ENCODE data around the gene KL. TPM values are rescaled to one million over a fixed set of nuclear protein-coding genes. Genes with fewer than 3 reads are reported as not detected.

The KL gene
- total RNA-seq, 1 donor from 2014 or later: not detected

DNA sequence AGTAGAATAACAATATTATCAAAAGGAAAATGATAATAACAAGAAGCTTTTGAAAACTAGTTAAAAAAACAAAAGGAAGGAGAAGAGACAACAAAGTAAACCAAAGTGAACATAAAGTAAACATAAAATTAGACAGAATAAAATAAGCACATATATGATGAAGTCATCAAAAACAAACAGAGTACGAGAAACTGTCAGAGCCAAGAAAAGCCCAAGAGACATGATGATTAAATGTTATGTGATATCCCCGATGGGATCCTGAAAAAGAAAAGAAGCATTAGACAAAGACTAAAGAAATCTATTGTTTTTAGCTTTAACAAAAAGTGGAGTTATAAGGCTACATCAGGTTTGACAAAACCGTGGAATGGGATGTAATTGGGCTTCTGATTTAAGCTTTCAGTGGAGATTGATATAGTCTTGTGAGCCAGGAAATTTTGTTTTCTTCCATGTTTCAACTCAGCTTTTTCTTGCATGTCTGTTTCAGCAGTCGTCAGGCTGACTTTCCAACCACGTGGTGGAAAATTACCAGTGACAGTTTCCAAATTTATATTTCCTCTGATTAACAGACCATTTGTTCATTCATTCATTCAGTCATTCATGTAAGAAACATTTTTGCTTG is 64.9 kb downstream of the KL start:
- DNase-seq (ENCODE audit: low read depth, low spot score): no peak

- no peak for DNase-seq (ENCODE audit: low read depth, low spot score)
These were observed 65.4 kb downstream of the KL start for GRCh38 chr13:33081666-33082065.

- DNase-seq (ENCODE audit: low read depth, low spot score): no peak
These were observed 66.8 kb downstream of the KL start for GRCh38 chr13:33083054-33083453.

DNA sequence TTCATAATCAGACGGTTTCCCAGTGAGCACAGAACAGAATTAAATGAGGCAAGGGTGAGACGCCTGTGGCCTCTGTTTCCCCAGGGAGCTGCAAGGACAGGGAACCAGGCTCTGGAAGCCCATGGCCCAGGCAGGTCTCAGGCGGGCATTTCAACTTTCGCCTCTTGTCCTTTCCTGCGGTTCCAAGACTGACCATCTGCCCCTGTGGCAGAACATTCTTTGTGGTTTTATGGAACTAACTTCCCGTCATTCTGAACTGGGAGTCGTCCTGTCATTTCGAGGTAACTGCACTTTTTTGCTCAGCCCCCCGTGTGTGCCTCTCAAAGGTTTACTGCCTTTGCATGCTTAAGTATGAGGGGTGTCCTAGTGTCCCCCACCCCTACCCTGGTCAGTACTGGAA is 70.9 kb downstream of the KL start:
- no peak for DNase-seq (ENCODE audit: low read depth, low spot score)

DNA sequence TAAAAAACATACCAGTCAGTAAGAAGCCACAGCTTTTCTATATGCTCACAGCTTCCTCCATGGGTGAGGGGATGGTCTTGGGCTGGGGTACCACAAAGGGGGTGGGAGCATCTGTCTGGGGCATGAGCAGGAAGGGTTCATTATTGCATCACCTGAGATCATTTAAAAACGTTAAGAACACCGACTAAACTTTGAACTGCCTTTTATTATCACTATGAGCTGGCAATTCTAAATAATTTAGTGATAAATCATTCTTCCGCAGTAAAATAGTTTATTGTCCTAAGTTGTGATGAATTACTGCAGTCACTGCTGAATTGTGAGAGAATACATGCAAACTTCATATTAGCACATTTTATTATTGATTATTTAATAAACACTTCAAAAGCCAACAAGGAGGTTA is 71.6 kb downstream of the KL start:
- no peak for DNase-seq (ENCODE audit: low read depth, low spot score)

GRCh38 chr13:33089311-33089710 is 73.1 kb downstream of the KL start:
- DNase-seq (ENCODE audit: low read depth, low spot score): no peak

- peak; percentile 17 for DNase-seq (ENCODE audit: low read depth, low spot score)
These were observed 74.7 kb downstream of the KL start for GRCh38 chr13:33090755-33091414.

DNA sequence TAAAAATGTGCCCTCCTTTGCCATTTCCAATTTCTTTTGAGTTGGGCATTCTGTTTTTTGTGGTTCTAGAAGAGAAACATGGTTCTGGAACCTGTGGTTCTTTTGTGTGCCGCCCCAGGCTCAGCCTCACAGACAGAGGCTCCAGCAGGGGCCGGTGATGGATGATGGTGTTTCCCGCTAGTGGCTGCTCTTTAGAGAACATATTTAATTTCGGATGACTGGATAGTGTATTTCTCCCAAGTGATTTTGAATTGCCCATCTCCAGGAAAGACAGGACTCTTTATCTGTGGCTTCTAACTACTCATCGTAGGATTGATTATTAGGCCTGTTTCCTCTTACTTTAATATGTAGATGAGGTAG is 75.2 kb downstream of the KL start:
- no peak for DNase-seq (ENCODE audit: low read depth, low spot score)

- DNase-seq (ENCODE audit: low read depth, low spot score): peak; percentile 32
These were observed 76.1 kb downstream of the KL start for GRCh38 chr13:33092073-33092987.

DNA sequence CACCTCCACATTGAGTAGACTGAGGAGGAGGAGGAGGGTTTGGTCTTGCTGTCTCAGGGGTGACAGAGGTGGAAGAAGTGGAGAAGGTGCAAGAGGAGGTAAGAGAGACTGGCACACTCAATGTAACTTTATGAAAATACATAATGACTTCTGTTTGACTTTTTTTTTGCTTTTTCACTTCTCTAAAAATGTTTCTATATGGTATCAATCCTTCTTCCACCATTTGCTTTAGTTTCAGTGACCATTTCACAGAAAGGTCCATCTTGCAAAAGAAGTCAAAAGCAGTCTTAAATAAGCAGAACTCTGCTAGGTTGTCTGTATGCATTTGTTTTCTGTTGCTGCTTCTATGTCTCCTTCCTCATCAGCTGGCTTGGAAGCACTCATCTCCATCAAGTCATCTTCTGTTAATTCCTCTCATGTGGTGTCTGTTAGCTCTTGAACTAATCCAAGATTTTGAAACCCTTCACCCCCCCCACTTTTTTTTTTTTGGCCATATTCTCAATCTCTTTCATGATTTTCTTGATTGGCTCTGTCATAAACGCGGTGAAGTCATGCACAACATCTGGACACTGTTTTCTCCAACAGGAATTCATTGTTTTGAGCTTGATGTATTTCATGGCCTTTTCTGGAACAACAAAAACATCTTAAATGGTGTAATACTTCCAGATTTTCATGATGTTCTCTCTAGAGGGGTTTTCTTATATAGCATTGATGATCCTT is 80.8 kb downstream of the KL start:
- DNase-seq (ENCODE audit: low read depth, low spot score): no peak

DNA sequence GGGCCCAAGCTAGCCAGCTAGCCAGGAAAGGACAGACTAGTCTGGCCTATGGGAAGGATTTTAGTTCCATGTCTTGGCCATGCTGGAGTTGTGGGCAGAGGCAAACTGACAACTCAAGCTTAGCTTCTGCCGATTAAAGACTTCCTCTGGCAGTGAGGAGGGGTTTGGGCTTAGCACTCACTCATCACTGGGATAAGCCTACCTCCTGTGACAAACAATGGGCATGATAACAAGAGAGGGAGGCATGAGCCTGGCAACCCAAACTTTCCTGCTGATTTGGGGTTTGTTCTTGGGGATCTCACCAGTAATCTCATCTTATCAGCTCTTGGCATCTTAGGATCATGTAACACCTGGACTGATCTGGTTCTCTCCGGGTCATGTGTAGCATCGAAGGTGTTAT is 83.6 kb downstream of the KL start:
- no peak for DNase-seq (ENCODE audit: low read depth, low spot score)

DNA sequence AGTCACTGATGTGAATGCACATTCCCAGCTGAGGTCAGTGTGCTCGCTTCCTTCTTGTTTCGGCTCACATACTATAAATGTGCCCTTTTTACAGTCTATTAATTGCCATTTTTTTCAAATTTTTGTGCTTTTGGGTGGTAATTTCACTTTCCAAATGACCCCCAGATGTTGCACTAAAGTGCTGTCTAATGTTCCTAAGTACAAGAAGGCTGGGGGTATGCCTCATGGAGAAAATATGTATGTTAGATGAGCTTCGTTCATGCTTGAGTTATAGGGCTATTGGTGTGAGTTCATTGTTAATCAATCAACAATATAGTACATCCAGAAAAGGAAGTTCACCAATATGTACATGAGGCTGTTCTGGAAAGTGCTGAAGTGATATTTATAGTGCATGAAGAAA is 84.7 kb downstream of the KL start:
- DNase-seq (ENCODE audit: low read depth, low spot score): no peak

DNA sequence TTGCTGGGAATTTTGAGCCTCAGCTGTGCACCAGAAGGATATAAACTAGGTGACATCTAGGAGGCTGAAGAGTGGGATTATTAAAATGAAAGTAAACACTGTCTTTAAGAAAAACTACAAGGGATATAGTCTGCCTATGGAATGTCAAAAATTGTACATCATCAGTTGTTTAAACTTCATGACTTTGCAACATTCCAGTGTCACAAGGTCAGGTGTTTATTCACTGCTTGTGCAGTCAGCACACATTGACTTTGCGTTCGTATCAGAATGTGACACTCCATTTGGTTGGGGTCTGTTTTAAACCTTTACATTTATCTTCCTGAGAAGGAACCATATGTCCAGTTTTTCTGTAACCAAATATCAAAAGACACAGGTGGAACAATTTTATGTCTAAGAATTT is 85.6 kb downstream of the KL start:
- no peak for DNase-seq (ENCODE audit: low read depth, low spot score)

DNA sequence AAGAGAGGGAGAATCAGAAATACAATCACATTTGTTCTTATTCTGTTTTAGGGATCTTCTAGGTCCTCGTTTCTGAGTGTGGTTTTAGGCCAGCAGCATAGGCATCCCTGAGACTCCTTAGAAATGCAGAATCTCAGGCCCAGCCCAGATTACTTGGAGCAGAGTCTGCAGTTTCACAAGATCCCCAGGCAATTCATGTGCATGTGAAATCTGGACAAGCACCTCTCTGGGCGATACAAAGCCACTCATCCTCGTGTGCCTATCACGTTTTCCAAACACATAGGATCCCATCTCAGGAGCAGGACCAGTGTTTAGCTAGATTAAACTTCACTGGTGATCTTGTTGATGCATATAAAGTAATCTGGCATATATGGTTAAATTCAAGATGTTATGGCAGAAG is 87.2 kb downstream of the KL start:
- no peak for DNase-seq (ENCODE audit: low read depth, low spot score)

GRCh38 chr13:33105387-33106005 is 89.3 kb downstream of the KL start:
- no peak for DNase-seq (ENCODE audit: low read depth, low spot score)

DNA sequence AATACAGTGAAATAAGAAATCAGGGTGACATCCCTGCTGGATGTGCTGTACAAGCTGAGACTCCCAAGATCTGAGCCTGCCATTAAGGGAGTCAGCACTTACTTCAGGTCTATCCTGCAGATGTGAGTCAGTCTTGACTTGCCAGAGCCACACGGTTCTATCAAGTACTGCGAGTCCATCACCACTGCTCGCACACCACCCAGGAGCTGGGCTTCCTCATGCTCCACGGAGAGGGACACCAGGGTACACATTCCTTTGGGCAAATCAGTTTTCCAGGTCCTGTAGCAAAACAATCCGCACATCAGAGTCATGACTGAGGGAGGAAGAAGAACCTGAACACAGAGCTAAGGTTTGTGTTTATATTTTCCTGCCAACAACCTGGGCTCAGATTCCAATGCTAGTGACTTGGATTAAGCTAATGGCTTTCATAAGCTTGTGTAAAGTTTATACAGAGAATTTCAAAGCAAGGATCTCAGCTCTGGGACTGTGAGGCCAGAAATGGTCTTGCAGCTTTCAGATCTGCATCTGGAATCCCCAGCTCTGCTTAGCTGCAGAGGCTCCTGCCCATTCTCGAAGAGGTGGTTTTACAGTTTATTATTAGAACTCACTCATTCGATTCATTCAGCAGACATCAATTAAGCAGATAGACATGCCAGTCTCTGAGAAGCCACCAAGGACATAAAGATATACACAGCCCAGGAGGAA is 90.6 kb downstream of the KL start:
- DNase-seq (ENCODE audit: low read depth, low spot score): no peak

DNA sequence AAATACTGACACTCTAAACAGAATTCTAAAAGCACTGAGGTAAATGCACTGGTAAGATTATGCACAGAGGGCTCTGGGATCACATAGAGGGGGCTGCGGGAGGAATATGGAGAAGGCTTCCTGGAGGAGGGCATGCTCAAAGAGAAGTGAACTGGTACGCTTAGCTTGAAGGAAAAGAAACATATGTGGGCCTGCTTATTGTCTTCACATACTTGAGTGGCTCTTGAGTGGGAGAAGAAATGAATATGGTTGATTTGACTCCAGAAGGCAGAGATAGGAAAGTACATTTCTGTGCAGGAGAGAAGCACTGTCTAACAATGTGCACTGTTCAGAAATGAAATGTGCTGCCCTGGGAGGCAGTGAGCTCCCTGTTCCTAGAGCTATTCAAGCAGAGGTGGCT is 91.1 kb downstream of the KL start:
- no peak for DNase-seq (ENCODE audit: low read depth, low spot score)

DNA sequence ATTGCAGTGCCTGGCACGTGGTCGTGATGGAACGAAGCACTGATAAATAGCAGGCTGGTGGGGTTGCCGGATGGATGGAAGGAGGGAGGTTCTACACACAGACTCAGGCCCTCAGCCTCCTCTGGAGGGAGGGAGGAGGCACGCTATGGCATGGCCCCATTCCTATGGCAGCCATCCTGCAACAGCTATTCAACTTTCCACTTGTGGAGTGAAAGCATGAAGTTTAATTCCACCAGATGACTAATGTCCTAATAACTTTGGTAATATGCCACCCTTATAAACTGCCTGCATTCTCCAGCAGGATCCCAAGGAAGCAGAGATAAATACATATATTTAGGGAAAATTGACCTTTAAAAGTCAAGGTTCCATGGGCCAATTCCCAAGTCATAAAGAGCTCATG is 92.4 kb downstream of the KL start:
- no peak for DNase-seq (ENCODE audit: low read depth, low spot score)

DNA sequence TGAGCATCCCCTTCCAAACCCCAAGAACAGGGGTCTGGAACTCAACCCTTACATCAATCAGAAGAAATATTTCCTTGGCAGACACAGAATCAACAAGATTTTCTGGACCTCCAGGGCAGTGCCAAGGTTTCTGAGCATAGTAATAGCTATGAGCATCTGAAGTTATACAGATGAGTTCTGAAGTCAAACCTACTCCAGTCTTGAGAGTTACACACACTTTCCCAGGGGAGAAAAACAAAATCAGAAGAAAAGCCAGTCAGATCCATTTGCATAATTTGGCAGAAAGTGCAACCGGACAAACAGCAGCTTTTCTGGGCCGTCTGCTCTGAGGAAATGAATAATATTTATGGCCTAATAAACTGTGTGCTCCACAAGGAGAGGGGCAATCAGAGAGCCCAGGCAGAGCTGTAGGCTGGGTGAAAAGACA is 93.1 kb downstream of the KL start:
- DNase-seq (ENCODE audit: low read depth, low spot score): no peak

DNA sequence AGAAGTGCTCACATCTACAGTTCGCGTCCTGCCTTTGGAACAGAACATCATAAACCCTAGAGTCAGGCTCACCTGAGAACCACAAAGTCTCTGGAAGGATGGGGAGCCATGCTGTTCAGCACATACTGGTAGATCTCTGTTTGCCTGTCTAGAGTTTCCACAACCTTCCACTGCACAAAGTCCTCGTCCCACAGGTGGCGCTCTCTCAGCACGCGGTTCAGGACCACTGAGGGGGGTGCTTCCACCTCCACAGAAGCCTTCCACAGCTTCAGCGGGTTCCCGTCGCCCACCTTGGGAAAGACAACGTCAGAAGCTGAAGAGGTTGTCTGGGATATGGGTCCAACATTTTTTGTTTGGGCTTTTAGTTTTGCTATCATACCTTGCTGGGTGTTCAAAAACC is 93.6 kb downstream of the KL start:
- no peak for DNase-seq (ENCODE audit: low read depth, low spot score)

DNA sequence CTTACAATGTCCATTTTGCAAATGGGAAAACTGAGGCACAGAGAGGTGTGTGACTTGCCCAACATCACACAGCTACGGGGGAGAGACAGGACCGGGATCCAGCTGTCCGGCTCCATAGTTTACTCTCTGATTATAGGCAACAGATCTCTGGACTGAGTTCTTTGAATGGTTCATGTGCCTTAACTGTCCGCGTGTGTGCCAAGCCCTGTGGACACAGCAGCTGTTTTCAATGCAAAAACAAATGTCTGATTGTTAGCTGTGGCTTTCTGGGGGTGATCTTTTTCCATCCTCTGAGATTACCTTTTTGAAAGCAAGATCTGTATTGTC is 94.1 kb downstream of the KL start:
- no peak for DNase-seq (ENCODE audit: low read depth, low spot score)

Measured in pulmonary artery endothelial cell (primary cell).